ENCODE data around the gene ANKRD50. TPM values are rescaled to one million over a fixed set of nuclear protein-coding genes. Genes with fewer than 3 reads are reported as not detected.

Gene ANKRD50
- total and polyA plus RNA-seq, 3 donors from 2014 or later: 26.8 to 43.6 (median 33.2) TPM

- no peaks in the 10 kb centered on the region for H3K9me3 ChIP-seq
- 94 to 96% methylated on average over 2 of the region's 2 CpGs for WGBS, 2 donors
- no peaks in the 10 kb centered on the region for H3K27me3 ChIP-seq
- H3K36me3 ChIP-seq (ENCODE audit: low read depth, missing control alignments): no peaks in the 10 kb centered on the region
- TF ChIP-seq CTCF (IDR thresholded peaks at IDR 0.05): no peak
- no peak for TF ChIP-seq POLR2A (IDR thresholded peaks at IDR 0.05)
- no peaks in the 10 kb centered on the region for H3K4me1 ChIP-seq
- intact Hi-C loops (cut with DNase I; ENCODE audit: low total_unique reads): no loop called here
- H3K4me3 ChIP-seq: no peak overlapping the region
- no peak for DNase-seq
- H3K27ac ChIP-seq: no peak overlapping the region
Measured at GRCh38 chr4:124749421-124749820, 36.9 kb upstream of the ANKRD50 start.

GRCh38 chr4:124748965-124749364 is 36.4 kb upstream of the ANKRD50 start:
- no peaks in the 10 kb centered on the region for H3K9me3 ChIP-seq
- H3K36me3 ChIP-seq (ENCODE audit: low read depth, missing control alignments): no peaks in the 10 kb centered on the region
- H3K4me3 ChIP-seq: no peak overlapping the region
- intact Hi-C loops (cut with DNase I; ENCODE audit: low total_unique reads): no loop called here
- H3K27ac ChIP-seq: no peak overlapping the region
- 83 to 100% methylated on average over 1 of the region's 1 CpG for WGBS, 2 donors
- no peaks in the 10 kb centered on the region for H3K4me1 ChIP-seq
- DNase-seq: no peak
- TF ChIP-seq POLR2A (IDR thresholded peaks at IDR 0.05) (no peak), CTCF (IDR thresholded peaks at IDR 0.05) (no peak)
- no peaks in the 10 kb centered on the region for H3K27me3 ChIP-seq

DNA sequence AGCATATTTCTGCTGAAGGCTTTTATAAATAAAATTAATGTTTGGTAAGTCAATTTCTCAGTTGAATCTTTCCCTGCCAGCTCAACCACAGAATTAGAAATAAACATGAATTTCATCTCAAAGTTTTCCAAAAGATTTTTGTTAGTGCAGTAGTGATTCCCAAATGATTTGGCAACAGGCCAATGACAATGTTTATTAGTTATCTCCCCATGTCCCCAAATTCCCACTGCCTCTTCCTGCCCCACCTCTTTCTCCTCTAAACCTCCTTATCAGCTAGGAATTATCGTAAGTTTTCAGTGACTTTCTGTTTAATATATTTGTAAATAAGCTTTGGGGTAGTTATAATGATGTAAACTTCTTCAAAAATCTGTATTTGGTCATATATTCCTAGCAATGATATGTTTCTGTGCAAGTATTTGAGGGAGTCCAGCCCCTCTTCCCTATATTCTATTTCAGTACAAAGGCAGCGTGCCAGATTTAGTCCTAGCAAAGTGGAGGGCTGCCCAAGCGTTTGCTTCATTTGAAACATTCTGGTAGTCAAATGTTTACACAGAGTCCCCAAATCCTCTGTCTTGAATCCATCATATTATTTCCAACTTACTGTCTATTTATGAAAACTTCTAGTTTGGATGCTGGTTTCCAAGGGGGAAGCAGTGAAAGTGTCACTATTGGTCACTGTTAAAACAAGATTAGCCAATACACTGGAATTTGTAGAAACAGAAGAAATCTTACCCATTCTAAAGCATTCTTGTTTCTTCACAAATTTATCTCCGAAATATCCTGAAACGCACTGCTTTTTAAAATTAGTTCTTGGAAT is 33.7 kb upstream of the ANKRD50 start:
- 44 to 45% methylated on average over 5 of the region's 5 CpGs for WGBS, 2 donors
- peak; percentile 34 for DNase-seq
- intact Hi-C loops (cut with DNase I; ENCODE audit: low total_unique reads): no loop called here
- TF ChIP-seq POLR2A (IDR thresholded peaks at IDR 0.05): no peak
- no peak for TF ChIP-seq CTCF (IDR thresholded peaks at IDR 0.05)
- Histone ChIP-seq H3K9me3 (no peaks in the 10 kb centered on the region), H3K27ac (no peak overlapping the region), H3K4me3 (no peak overlapping the region), H3K36me3 (ENCODE audit: low read depth, missing control alignments) (no peaks in the 10 kb centered on the region), H3K27me3 (no peaks in the 10 kb centered on the region), H3K4me1 (no peaks in the 10 kb centered on the region)

- no peak for DNase-seq
- Histone ChIP-seq H3K4me1 (no peaks in the 10 kb centered on the region), H3K27me3 (no peaks in the 10 kb centered on the region), H3K36me3 (ENCODE audit: low read depth, missing control alignments) (no peaks in the 10 kb centered on the region), H3K9me3 (no peaks in the 10 kb centered on the region), H3K4me3 (no peak overlapping the region), H3K27ac (no peak overlapping the region)
- TF ChIP-seq POLR2A (IDR thresholded peaks at IDR 0.05) (no peak), CTCF (IDR thresholded peaks at IDR 0.05) (no peak)
- intact Hi-C loops (cut with DNase I; ENCODE audit: low total_unique reads): no loop called here
- WGBS, 2 donors: 82 to 93% methylated on average over 5 of the region's 5 CpGs
Measured at GRCh38 chr4:124743711-124744110, 31.2 kb upstream of the ANKRD50 start.

DNA sequence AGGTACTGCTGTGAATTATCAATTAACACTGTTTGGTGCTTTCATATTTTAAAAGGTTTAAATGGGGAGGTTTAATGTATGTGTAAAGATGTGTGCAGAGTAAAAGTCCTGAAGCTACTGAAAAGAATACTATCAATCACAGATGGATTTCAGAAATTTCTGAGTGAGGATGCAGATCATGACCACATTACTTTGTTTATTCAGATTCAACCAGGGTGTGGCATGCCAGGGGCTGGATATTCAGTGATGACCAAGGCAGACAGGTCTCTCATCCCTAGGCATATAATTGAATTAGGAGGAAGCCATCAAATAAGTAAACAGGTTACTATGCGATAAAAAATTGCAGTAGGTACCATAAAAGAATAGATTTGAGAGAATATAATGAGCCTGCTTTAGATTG is 28.0 kb upstream of the ANKRD50 start:
- H3K27me3 ChIP-seq: no peaks in the 10 kb centered on the region
- intact Hi-C loops (cut with DNase I; ENCODE audit: low total_unique reads): no loop called here
- H3K27ac ChIP-seq: no peak overlapping the region
- H3K4me1 ChIP-seq: no peaks in the 10 kb centered on the region
- no peaks in the 10 kb centered on the region for H3K36me3 ChIP-seq (ENCODE audit: low read depth, missing control alignments)
- TF ChIP-seq CTCF (IDR thresholded peaks at IDR 0.05) (no peak), POLR2A (IDR thresholded peaks at IDR 0.05) (no peak)
- WGBS, 2 donors: 86 to 87% methylated on average over 1 of the region's 1 CpG
- no peak overlapping the region for H3K4me3 ChIP-seq
- H3K9me3 ChIP-seq: no peaks in the 10 kb centered on the region
- no peak for DNase-seq

All from testis (tissue), 3 donors.